Keratinocyte (primary cell): ENCODE measurements around the gene TMEM184C.

Source experiments
- CTCF ChIP-seq, 3 experiments: IDR thresholded peaks in 1 of 3; conservative IDR thresholded peaks in 1 of 3; optimal IDR thresholded peaks in 1 of 3; 2 replicates in 2 of 3; 3 replicates in 1 of 3; pipeline versions ENCODE3 to v1.5.1; 2011; ENCODE audit warnings: low read length in 3 of 3, mild to moderate bottlenecking in 3 of 3, moderate library complexity in 2 of 3, control low read depth in 1 of 3, inconsistent platforms in 1 of 3; ENCODE audit not compliant: insufficient read depth in 2 of 3; ENCODE audit errors: extremely low read depth in 1 of 3
- EZH2 ChIP-seq: IDR thresholded peaks from one replicate; pipeline ENCODE4 v1.6.1; 2012; ENCODE audit warnings: inconsistent platforms, mild to moderate bottlenecking, low read length, moderate library complexity

GRCh38 chr4:147582386-147583060 lies 34.7 kb upstream of the TMEM184C start:
- no peak for TF ChIP-seq CTCF (optimal IDR thresholded peaks at IDR 0.05 in 1 of 3, IDR thresholded peaks at IDR 0.05 in 1 of 3, conservative IDR thresholded peaks at IDR 0.05 in 1 of 3; ENCODE audit: extremely low read depth in 1 of 3, insufficient read depth in 2 of 3, low read length in 3 of 3)
- no peak for TF ChIP-seq EZH2
